ENCODE measurements around the gene RFX1.
"Not testable (repeated sequence)": the region's sequence is repeated elsewhere in the genome, so short reads cannot be mapped to it uniquely, and the experiment has no call there.

RFX1 gene

GRCh38 chr19:13979244-13979615 is 26.9 kb downstream of the RFX1 start:
- DNase-seq (ENCODE audit: low read depth) = no peak

DNA sequence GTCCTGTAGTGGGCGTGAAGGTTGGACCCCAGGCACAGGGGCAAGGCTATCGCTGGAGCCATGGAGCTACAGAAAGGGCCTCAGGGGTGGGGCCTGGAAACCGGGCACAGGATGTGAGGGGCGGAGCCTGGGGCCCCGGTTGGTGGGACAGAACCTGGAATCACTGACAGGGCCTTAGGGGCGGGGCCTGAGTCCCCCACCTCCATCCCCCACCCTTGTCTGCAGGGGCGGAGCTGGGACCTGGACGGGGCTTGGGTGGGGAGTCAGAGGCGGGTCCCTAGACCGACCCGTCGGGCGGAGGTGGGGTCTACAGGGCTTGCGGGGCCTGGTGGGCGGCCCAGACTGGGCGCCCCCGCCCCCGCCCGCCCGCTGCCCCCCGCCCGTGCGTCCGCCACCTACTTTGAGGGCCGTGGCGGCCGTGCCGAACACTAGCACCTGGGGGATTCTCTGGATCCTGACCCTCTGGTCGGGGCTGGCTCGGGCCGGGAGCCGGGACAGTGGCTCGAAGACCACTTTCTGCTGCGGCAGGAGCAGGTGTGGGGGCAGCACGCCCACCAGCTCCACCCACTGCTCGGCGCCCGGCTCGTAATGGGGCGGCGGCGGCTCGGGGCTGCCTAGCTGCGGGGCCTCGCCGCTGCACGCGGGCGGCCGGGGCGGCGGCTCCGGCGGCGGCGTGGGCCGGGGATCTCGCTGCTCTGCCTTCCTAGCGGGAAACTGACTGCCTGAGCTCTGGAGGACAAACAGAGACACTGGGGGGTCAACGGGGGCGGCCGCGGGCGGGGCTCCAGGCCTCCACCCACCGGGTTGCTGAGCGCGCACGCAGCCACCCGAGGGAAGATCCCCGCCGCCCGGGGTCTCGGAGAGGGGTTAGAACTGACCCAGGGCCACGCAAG is 27.5 kb downstream of the RFX1 start:
- DNase-seq (ENCODE audit: low read depth) = no peak

DNA sequence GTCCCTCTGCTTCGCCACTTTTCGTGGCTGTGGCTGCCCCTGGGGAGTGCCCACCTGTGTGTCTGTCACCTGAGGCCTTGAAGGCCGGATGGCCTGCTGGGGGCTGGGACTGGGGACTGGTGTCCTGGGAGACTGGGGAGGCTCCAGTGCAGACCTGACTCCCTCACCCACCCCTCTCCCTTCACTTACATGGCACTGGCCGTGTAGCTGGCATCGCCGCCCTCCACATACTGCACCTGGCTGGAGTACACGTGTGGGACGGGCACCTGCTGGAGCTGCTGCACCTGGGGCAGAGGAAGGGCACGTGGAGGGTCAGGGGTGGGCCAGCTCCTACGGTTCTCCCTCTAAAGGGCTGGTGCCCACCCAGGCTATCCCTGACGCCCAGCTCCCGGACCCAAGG is 28.3 kb downstream of the RFX1 start:
- no peak for DNase-seq (ENCODE audit: low read depth)

GRCh38 chr19:13976446-13976845 is 29.7 kb downstream of the RFX1 start:
- no peak for DNase-seq (ENCODE audit: low read depth)

GRCh38 chr19:13975870-13976269 is 30.2 kb downstream of the RFX1 start:
- DNase-seq (ENCODE audit: low read depth) = no peak

DNA sequence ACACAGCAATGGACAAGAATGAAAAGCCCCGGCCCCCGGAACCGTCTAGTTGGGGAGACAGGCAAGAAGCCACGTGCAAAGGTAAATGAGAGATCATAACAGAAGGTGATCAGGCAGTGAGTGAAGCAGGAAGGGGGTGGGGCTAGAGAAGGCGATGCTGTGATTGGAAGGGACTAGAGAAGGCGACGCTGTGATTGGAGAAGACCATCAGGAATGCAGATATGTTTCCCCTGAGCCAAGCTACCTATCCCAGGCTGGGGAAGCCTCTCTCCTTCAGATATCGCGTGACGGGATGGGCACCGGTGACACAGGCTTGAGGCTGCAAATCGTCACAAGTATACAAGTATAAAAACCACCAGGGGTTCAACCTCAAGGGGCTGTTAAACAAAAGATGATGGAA is 32.0 kb downstream of the RFX1 start:
- no peak for DNase-seq (ENCODE audit: low read depth)

DNA sequence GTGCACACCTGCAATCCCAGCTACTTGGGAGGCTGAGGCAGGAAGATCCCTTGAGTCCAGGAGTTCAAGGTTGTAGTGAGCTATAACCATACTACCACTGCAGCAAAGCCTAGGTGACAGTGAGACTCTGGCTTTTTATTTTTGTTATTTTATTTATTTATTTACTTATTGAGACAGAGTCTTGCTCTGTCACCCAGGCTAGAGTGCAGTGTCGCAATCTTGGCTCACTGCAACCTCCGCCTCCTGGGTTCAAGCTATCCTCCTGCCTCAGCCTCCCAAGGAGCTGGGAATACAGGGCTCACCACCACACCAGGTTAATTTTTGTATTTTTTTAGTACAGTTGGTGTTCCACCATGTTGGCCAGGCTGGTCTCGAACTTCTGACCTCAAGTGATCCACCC is 32.6 kb downstream of the RFX1 start:
- not testable (repeated sequence) for DNase-seq (ENCODE audit: low read depth)

DNA sequence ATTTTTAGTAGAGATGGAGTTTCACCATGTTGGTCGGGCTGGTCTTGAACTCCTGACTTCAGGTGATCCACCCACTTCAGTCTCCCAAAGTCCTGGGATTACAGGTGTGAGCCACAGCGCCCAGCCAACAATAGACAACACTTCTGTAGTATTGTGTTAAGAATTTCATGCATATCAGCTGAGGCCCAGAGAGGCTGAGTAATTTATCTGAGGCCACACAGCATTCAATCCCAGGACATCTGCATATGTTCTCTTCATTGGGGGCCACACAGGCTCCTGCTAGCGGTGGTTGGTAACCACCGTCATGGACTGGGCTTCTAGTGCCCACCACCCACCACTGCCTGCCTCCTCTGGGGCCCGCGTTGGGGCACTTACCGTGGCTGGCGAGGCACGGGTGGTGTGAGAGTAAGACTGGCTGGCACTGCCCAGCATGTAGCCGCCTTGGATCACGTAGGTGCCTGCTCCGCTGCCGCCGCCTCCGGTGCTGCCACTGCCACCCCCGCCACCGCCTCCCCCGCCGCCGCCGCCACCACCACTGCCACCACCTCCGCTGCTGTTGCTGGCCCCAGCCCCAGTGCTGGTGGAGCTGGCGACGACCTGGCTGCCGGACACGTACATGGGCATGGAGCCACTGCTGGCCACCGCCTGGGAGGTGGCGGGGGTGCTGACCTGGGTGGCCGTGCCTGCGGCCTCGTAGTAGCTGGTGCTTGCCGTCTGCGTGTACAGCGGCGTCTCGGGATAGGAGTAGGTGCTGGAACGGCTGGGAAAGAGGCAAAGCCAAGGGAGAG is 33.6 kb downstream of the RFX1 start:
- no peak for DNase-seq (ENCODE audit: low read depth)

- not testable (repeated sequence) for DNase-seq (ENCODE audit: low read depth)
These were observed 34.3 kb downstream of the RFX1 start for GRCh38 chr19:13971868-13972267.

- no peak for DNase-seq (ENCODE audit: low read depth)
These were observed 36.2 kb downstream of the RFX1 start for GRCh38 chr19:13969897-13970296.

- DNase-seq (ENCODE audit: low read depth) = no peak
These were observed 37.1 kb downstream of the RFX1 start for GRCh38 chr19:13968999-13969398.

DNA sequence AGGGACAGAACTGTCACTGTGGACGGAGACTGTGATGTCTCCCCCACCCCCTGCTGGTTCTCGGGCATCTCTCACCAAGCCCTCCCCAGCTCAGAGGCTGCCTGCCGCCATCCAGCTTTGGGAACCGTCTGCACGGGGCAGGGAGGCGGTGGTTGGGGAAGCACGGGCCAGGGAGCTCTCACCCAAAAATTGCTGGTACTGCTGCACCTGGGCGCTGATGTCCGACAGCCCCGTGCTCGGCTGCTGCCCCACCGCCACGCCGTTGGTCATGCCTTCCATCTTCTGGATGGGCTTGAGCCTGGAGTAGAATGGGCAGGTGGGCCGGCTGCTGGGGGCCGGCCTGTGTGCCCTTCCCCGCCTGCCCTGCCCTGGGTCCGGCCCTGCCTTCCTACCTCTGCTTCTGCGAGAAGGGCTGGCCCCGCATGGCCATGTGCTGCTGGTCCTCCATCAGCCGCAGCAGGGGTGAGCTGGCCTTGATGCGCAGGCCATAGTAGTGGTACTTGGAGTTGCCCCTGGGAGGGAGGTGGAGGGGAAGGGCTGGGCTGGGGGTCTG is 37.7 kb downstream of the RFX1 start:
- DNase-seq (ENCODE audit: low read depth) = no peak

- DNase-seq (ENCODE audit: low read depth) = not testable (repeated sequence)
These were observed 38.9 kb downstream of the RFX1 start for GRCh38 chr19:13967206-13967605.

DNA sequence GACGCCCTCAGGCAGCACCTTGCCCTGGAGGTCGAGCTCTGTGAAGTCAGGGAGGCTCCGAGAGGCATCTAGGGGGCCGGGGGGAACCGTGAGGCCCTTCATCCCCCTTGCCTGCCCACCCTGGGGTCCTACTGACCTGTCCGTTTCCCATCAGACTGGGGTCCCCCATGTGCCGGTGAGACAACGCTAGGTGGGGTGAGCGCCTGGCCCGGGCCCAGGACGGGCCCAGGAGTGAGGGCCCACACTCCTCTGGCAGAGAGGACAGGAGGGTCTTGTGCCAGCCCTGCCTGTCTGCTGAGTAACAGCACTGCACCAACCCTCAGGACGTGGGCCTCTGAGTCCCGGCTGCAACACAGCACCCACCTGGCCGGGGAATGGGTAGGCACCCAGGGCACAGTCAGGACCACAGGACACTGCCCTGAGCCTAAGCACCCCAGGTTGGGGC is 39.4 kb downstream of the RFX1 start:
- no peak for DNase-seq (ENCODE audit: low read depth)

GRCh38 chr19:13965926-13966683 is 40.0 kb downstream of the RFX1 start:
- DNase-seq (ENCODE audit: low read depth) = no peak

- DNase-seq (ENCODE audit: low read depth) = no peak
These were observed 40.7 kb downstream of the RFX1 start for GRCh38 chr19:13965377-13965896.

- no peak for DNase-seq (ENCODE audit: low read depth)
These were observed 41.3 kb downstream of the RFX1 start for GRCh38 chr19:13964776-13965175.

- no peak for DNase-seq (ENCODE audit: low read depth)
These were observed 42.5 kb downstream of the RFX1 start for GRCh38 chr19:13963603-13964105.

DNA sequence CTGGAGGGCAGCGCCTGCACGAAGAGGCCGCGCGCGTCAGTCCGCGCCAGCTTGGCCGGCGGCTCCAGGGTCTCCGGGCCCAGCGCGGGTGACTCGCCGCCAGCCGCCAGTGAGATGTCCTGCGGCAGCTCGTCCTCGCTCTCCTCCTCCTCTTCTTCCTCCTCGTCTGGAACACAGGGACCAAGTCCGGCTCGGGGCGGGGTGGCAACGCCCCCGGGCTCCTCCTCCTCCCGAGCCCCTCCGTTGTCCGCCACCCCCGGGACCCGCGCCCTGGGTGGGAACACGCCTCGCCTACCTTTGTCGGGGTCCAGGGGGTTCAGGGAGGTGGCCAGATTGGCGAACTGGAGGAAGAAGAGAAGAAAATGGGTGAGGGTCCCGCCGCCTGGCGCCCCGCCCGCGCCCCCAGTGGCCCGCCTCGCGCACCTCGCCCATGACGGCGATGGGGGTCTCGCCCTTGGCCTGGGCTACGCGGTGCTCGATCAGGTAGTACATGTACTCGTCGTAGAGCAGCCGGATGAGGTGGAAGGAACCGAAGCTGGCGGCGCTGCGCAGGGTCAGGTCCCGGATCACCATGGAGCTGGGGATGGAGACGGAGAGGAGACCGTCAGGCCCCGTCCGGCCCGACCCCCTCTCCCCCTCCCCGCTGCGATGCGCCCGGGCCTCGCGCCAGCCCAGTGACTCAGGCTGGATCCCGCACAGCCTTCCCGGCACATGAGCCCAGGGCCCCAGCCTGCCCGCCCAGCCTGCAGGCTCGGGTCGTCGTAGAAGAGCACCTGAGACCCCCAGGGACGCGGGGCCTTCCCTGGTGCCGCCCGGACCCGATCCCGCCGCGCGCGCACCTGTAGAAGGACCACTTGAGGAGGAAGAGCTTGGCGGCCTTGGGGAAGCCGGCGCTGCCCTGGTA is 43.2 kb downstream of the RFX1 start:
- DNase-seq (ENCODE audit: low read depth) = no peak

DNA sequence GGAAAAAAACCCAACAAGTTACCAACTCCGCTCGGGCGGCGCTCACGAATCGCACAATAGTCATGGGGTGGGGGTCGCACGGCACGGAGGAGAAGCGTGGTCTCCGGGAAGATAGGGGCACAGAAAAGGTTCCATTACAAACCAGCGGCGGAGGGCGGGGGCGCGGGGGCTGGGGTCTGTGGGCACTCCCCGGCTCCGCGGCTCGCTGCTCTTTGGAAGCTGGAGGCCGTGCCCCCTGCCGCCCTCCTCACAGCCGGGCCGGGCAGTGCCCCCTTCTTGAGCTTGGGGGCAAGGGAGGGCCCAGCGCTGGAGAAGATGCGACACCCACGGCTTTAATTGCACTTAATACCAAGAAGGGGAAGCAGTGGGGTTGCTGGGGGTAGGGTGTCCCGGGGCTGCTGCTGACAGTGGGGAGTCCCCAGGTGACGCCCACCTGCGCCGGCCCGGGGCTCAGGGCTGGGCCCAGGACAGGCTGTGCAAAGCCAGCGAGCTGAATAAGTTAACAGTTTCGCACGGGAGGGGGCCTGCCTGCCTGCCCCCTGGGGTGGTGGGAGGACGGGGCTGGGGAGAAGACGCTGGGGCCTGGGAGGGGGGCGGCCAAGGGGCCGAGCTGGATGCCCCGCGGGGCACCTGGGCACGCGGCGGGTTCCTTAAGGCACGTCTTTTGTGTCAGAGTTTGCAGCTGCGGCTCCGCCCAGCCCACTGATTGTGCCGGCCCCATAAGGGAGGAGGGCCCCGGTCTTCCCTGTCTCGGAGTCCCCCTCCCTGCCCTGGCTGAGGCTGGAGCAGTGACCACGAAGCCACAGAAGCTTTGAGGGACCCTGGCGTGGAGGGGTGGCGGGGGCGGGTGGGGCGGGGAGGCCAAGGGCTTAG is 44.1 kb downstream of the RFX1 start:
- no peak for DNase-seq (ENCODE audit: low read depth)
